ENCODE measurements around the gene RCN2.

RCN2 gene

DNA sequence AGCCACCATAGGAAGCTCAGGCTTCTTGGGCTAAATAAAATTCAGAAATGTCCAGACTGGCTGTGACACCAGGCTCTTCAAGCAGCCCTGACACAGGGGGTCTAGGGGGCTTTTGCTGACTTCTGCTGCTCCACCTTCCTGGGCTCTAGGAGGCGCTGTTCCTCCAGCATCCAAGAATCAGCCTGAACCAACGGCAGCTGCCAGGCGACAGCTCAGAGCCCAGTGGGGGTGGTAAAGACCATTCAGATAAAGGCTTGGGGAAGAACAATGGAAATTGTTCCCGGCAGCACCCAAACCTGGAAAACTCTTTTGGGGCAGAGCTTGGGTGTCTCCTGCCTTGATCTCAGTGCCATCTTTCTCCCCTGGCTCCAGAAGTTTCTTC is 41.8 kb downstream of the RCN2 start:
- DNase-seq (ENCODE audit: low spot score) (no peak), FAIRE-seq (no peak)

DNA sequence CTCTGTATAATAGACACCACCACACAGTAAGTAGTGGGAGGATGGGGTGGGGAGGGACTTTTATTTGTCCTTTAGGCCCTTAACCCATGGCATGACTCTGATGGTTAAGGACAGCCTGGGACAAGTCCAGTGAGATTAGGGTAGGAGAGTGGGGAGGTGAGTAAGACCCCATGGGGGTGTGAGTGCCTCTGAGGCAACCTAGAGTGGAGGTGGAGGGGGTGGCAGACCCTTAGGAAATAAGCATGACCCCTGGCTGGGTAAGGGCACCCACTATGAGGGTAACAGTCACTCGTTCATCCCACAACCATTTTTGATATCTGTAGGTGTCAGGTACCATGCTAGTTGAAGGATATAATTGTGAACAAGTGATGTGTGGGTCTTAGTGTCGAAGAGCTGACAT is 42.4 kb downstream of the RCN2 start:
- FAIRE-seq (no peak), DNase-seq (ENCODE audit: low spot score) (no peak)

DNA sequence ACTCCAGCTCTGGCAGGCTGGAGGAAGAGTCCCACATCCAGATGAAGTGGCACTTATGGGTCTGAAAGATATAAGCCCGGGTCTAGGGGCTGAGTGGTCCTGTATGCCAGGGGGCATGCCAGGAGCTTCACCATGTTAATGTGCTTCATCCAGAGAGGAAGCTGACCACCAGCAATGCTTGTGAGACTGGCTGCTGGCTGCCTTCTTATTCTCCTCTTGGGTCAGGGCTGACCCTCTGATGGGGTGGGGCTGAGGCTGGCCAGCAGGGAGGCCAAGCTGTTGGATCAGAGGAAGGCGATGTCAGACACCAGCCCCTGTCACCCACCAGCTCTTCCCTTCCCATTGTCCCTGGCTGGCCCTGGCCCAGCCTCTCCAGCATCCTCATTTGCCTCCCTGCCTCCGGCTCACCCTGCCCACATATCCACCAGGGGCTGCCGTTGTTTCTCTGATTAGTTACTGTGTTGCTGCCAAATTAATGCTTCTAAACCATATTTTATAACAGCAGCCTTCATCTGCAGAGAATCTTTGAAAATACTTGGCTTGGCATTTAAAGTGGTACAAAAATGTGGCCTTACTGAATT is 43.0 kb downstream of the RCN2 start:
- DNase-seq (ENCODE audit: low spot score) (no peak), FAIRE-seq (no peak)

DNA sequence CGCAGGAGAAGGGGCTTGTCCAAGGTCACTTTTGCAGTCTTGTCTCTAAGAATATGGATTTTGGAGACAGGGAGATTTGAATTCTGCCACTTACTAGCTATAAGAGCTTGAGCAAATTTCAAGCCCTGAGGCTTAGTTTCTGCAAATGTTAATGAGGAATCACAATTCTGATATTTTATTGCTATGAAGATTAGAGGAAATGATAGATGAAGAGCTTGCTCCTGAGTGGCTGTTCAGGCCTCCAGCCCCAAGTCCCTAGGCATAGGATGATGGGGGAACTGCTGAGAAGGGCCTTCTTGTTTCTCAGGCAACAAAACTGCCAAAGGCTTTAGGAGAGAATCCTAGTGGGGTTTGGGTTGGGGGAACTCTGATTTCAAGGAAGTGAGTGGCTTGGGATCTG is 44.6 kb downstream of the RCN2 start:
- FAIRE-seq (no peak), DNase-seq (ENCODE audit: low spot score) (no peak)

DNA sequence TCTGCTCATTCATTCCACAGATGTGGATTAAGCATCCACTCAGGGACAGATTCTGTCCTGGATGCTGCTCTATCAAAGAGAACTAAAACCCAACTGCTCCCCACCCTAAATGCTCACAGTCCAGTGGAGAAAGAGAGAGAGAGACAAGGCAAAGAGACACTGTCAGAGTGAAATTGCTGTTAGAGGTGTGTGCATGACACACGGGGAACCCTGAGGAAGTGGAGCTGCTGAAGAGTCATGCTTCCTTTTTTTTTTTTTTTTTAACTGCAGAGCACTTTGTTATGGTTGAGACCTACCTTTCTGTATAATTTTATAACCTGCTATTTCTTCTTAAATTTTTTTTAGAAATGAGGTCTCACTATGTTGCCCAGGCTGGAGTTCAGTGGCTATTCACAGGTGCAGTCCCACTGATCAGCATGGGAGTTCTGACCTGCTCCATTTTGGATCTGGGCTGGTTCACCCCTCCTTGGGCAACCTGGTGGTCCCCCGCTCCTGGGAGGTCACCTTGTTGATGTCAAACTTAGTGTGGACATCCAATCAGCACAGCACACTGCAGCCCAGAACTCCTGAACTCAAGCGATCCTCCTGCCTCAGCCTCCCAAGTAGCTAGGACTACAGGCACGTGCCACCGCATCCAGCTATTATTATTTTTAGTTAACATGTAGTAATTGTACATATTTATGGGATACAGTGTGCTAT is 45.2 kb downstream of the RCN2 start:
- FAIRE-seq (no peak), DNase-seq (ENCODE audit: low spot score) (no peak)

DNA sequence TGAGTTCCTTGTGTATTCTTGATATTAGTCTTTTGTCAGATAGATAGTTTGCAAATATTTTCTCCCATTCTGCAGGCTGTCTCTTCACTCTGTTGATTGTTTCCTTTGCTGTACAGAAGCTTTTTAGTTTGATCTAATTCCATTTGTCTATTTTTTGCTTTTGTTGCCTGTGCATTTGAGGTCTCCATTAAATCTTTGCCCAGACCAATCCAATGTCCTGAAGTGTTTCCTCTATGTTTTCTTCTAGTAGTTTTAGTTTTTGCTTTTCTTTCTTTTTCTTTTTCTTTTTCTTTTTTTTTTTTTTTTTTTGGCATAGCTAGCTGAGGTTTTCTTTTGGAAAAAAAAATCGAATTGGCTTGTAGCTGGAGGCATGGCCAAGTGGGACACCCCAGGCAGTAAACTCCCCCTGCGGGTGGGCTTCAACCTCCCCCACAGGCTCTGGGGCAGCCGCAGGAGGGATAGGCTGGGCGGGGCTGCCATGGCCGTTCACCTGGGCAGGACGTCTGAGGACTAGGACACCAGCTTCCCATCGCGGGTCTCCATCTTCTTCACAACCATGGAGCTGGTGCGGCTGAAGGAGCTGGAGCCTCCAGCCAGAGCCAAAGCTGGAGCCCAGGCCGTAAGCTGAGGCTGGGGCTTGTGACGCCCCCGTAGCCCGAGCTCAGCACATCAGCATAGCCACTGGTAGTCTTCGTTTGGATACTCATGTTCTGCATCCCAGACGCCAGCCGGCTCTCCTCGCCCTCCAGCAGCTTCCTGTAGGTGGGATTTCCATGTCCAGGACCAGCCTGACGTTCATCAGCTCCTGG is 47.2 kb downstream of the RCN2 start:
- no peak for FAIRE-seq
- no peak for DNase-seq (ENCODE audit: low spot score)

DNA sequence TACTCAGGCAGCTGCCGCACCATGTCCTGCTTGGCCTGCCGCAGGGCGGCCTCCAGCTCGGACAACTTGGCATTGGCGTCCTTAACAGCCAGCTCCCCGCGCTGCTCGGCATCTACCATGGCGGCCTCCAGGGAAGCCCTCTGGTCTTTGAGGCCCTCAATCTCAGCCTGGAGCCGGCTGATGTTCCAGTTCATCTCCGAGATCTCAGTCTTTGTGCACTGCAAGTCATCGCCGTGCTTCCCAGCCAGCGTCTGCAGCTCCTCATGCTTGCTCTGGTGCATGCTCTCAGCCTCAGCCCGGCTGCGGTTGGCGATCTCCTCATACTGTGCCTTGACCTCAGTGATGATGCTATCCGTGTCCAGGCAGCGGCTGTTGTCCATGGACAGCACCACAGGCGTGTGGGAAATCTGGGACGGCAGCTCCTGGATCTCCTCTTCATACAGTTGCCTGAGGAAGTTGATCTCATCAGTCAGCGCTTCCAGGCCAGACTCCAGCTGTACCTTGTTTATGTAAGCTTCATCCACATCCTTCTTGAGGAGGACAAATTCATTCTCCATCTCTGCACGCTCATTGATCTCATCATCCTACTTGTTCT is 47.9 kb downstream of the RCN2 start:
- FAIRE-seq = no peak

DNA sequence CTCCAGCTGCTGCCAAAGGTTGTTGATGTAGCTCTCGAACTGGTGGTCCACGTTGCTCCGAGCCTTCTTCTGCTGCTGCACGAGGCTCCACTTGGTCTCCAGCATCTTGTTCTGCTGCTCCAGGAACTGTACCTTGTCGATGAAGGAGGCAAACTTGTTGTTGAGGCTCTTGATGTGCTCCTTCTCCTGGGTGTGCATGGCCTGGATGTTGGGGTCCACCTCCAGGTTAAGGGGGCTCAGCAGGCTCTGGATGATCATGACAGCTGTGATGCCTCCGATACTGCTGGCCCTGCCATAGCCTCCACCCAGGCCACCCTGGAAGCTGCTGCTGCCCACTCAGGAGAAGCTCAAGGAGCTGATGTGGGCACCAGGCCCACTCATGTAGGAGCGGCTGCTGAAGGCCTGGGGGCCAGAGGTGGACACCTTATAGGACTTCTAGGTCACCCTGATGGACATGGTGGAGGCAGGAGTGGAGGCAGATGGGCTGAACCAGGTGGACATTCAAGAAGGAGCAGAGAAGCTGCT is 48.5 kb downstream of the RCN2 start:
- FAIRE-seq = no peak
- no peak for DNase-seq (ENCODE audit: low spot score)

More for the DNA sequence above, 47.9 kb downstream of the RCN2 start:
- no peak for DNase-seq (ENCODE audit: low spot score)

DNA sequence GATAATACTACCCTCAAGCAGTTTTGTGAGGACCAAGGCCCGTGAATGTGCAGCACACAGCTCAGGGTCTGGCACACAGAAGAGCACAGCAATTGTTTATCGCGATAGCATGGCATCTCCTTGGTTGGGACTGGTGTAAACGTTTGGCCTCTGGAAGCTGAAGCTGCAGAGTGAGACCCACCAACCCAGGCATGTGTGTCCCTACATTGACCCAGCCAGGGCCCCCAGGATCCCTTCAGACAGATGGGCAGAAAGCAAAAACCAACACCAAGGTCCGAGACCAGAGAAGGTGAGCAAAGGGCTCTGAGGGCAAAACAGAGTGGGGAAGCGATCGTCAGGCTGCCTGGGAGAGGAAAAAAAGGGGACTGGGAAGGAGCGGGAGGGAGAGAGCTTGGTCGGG is 50.8 kb downstream of the RCN2 start:
- no peak for FAIRE-seq
- no peak for DNase-seq (ENCODE audit: low spot score)

DNA sequence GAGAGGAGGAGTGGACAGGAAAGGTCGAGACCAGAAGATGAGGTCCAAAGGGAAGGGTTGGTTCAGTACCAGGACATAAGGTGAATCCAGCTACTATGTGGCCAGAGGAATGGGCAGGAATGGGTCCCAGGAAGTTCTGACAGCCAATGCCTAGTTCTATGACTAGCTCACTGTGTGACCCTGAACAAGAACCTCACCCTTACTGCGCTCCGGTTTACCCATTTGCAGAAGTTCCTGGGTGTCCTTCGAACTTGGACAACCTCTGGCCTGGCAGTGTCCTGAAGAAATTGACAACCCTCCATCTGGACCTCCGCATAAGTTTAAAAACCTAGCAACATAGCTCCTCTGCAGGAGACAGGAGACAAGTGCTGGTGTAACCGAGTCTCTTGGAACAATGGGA is 51.2 kb downstream of the RCN2 start:
- no peak for FAIRE-seq
- no peak for DNase-seq (ENCODE audit: low spot score)

DNA sequence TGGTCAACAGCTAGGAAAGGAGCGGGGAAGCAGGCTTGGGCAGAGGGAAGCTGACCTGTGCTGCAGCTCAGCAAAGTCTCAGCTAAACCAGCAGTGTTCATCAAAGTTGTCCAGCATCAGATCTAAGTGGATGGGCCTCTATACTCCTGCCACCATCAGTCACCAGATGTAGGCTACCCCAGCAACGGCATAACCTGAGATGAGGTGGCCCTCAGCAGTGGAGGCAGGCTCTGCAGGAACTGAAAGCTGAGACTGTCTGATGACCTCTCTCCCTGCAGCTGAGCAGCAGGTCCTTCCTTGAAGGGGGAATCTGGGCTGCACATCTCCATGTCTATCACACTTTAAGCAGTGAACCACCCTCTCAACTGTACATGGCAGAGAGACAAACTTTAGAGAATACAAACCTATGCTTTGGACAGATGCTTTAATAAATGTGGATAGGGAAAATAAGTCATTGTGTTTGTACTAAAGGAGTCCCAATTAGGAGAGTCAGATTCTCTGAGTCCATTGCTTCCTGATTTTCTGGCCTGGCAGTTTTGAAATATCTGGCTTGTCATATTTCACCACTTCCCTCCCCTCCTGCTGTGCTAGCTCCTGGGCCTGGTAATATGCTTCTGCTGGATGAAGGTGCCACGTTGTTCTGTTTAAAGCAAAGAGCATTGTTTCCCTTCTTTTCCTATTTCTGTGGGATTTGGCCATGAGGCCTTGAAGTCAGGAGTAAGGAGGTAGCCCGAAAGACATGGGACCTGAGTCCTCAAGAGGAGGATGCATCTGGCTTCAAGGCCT is 52.2 kb downstream of the RCN2 start:
- FAIRE-seq = no peak
- DNase-seq (ENCODE audit: low spot score) = no peak

DNA sequence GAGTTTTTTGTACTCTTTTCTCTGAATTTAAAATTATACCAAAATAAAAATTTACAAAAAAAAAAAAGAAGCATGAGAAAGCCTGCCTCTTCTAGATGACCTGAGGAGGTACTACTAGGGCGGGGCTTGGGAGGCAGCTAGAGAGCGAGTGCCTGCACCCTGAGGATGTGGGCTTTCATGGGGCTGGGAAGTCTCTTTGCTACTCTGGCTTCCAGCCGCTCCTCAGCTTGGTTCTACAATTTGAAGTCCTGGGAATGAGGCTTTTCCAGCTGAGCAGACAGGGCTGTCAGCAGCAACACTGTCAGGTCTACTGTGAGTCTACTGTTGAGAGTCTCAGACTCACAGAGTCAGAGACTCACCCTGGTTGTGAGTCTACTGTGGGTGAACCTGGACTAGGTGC is 55.2 kb downstream of the RCN2 start:
- no peak for FAIRE-seq

DNA sequence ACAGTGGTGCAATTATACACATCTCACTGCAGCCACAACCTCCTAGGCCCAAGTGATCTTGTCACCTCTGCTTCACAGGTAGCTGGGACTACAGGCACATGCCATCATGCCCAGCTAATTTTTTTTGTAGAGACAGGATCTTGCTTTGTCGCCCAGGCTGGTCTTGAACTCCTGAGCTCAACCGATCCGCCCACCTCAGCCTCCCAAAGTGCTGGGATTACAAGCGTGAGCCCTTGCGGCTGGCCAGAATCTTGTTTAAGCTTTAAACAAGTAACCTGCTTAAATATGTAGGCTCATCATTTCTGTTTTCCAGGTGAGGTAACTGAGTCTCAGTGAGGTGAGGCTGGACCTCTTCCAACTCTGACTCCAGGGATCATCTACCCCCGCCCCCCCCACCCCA is 55.7 kb downstream of the RCN2 start:
- DNase-seq (ENCODE audit: low spot score) = no peak

More for the DNA sequence above, 55.2 kb downstream of the RCN2 start:
- DNase-seq (ENCODE audit: low spot score) = no peak

DNA sequence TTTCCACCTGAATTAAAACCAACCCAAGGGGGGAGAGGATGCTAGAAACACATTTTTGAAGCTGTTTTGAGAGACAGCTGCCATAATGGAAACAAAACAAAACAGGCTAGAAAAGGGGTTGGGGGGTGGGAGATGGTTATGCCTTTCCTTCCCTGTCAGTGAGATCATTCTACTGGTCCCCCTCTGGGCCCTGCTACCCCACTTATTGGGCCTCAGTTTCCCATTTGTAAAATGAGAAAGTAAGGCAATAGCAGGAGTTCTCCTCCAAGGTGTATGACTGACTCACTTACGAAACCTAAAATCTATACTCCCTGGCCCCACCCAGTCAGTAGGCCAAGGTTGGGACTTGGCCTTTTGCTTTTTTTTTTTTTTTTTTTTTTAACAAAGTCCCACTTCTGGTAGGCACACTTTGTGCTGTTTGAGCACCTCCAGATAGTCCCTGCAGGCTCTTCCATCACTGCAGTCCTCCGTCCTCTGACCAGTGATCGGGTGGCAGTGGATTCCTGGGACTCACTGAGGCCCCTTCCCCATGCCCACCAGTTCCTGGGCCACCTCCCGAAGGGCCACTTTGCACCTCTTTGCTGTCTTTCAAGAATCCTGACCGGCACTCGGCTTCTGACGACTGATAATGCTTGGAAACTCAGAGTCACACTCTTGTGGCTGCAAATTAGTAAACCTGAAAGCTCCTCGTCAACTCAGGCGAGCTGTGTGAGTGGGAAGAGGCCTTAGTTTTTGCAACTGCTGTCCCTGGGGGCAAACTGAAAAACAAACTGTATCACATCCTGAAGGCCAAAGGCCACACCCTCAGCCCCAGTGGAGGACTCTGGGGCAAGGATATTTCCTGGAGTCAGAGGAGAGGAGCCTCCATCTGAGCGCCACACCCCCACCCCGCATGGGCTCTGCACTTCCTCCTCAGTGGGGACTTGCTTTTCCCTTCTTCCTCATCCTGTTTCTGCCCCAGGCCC is 56.6 kb downstream of the RCN2 start:
- DNase-seq (ENCODE audit: low spot score) = no peak
- FAIRE-seq = no peak

More for the DNA sequence above, 55.7 kb downstream of the RCN2 start:
- no peak for FAIRE-seq

DNA sequence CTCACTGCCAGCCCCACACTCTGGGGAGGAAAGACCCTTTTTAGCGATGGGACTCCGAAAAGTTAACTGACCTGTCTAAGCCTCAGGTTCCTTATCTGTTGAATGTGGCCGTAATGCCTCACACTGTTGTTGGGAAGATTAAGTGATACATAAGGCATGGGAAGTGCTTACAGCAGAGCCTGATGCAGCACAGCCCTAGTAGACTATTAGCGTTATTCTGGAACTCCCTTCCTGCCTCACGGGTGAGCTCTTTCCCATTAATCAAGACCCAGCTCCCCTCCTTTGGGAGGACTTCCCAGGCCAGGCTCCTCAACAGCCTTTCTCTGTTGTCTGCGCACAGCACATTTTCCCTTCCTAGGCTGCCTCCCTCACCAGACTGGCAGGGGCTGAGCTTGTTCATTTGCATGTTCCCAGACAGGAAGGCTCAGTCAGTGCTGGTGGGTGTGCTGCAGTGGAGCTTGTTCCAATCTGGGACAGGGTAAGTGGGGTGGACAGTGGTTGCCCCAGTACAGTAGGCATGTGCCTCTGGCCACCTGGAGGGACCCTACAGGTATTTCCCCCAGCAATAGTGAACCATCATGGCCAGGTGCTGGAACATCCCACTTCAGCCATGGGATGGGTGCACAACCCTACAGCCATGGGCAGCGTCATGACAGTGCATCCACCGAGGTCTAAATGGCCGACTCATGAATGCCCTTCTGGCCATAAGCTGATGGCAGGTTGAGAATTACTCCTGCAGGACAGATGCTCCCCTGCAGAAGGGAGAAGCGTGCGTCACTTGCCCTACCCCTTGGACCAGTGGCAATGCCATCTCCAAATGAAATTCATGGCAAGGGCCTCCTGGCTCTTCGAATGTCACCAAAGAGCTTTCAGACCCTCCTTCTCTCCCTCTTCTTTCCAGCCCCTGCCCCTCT is 57.6 kb downstream of the RCN2 start:
- FAIRE-seq = no peak
- DNase-seq (ENCODE audit: low spot score) = no peak

DNA sequence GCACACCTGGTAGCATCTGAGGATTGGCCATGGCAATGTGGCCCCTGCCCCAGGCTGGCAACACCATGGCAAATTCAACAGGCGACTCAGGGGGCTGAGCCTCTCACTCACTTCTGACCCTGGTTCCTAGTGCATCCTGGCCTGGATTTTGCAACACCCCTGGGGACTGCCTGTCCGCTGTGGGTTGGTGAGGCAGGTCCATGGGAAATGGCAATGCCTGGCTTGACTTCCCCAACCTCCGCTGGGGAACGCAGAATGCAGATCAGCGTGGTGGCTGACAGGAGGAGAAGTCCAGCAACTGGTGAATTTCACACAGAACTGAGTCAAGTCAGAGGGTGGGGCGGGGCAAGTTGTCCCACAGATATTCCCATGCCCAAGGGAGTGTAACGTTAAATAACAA is 59.5 kb downstream of the RCN2 start:
- FAIRE-seq (no peak), DNase-seq (ENCODE audit: low spot score) (no peak)

DNA sequence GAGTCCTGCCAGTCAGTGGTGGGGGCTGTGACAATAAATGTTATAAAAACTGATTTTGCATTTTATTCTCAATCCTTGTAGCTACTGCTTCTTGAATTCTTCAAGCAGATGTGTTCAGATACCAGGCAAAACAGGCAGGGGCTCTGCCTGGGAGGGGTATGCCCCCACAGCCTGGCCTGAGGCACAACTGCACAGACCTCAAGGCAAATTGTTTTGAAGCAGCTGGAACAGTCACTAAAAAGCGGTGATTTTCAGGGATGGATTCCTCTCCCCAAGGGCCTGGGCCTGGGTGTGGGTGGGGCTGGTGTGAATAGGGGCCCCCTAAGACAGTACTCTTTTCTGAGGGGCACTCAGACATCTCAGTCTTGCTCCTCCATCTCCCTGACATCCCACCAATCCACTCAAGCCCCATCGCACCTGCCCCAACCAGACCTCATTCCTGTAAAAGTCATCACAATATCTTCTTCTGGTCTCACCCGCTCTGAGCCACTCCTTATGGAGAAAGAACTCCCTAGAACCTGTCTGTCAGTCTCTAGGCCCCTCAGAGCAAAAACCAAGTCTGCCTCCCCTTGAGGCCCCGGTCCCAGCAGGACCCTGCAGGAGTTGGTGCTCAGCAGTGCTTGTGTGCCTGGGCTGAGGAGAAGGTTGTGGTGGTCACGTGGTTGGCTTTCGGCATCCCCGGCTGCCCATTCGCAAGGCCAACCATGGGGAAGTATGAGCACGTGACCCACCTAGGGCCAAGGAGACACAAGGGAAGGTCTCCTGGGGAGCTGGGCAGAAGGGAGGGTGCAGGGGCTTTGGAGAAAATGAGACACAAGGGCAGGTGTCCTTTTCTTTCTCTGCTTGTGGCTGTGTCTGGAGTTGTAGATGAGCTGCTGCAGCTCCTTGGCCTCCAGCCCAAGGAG is 60.4 kb downstream of the RCN2 start:
- DNase-seq (ENCODE audit: low spot score) = no peak
- no peak for FAIRE-seq
